GM18520 (cell line): ENCODE results near the gene TMEM175.

ENCODE experiments used
- ATAC-seq: cut with Tn5 transposase; IDR thresholded peaks from one replicate; pipeline ENCODE4 v1.9.1; 2021; ENCODE audit not compliant: unreplicated experiment

The TMEM175 gene

GRCh38 chr4:1001561-1002130, 69.4 kb downstream of the TMEM175 start:
- ATAC-seq, result no peak

GRCh38 chr4:1002131-1002630, 69.9 kb downstream of the TMEM175 start:
- no peak for ATAC-seq

- no peak for ATAC-seq
Measured at GRCh38 chr4:1002631-1003251, 70.5 kb downstream of the TMEM175 start.

GRCh38 chr4:1003271-1004070, 71.2 kb downstream of the TMEM175 start:
- no peak for ATAC-seq

- no peak for ATAC-seq
Measured at GRCh38 chr4:1004071-1004418, 71.8 kb downstream of the TMEM175 start.

GRCh38 chr4:1004557-1005485, 72.6 kb downstream of the TMEM175 start:
- no peak for ATAC-seq

- no peak for ATAC-seq
Measured at GRCh38 chr4:1006856-1007255, 74.6 kb downstream of the TMEM175 start.
